Bone marrow (tissue), 2 donors: ENCODE measurements around the gene EEPD1.
"Not testable (repeated sequence)": the region's sequence is repeated elsewhere in the genome, so short reads cannot be mapped to it uniquely, and the experiment has no call there.

ENCODE experiments used
- DNase-seq, 2 donors: peaks; one replicate each; lab custom pipeline; 2025; lab: John Stamatoyannopoulos, UW

Gene EEPD1

GRCh38 chr7:36214608-36215456 lies 61.8 kb downstream of the EEPD1 start:
- no peak for DNase-seq

- no peak for DNase-seq
These were observed 62.4 kb downstream of the EEPD1 start for GRCh38 chr7:36215457-36215765.

GRCh38 chr7:36216063-36216684 lies 63.1 kb downstream of the EEPD1 start:
- no peak for DNase-seq

- DNase-seq: no peak
These were observed 64.3 kb downstream of the EEPD1 start for GRCh38 chr7:36217211-36217960.

DNA sequence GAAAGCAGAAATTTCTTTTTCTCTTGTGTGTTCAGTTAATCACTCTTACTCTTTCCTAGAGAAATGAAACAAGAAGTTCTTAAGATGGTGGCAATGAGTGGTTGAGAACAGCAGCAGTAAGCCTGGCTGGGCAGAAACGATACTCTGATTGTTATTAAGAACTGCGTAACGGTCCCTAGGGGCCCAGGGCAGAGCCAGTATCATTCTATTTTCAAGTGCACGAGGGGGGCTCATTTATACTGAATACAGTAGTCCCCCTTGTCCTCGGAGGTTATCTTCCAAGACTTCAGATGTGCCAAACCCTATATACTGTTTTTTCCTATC lies 64.9 kb downstream of the EEPD1 start:
- no peak for DNase-seq

- DNase-seq: no peak
These were observed 66.4 kb downstream of the EEPD1 start for GRCh38 chr7:36219429-36219828.

DNA sequence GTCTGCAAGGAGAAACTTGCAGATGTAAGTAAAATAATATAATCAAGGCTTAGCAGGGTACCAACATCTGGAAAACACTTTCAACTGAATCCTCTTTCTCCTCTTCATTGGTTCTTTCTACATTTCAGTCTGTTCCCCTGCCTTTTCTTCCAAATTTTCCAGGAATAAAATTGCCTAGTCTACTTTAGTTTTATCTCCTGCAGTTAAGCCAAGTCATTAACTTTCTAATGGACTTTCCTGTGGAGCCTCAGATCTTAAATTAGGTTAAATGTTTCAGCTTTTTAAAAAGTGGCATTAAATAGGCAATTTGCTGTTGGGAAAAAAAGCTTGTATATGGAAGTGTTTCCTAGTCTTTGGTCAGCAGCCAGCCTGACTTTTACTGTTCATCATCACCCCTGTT lies 70.8 kb downstream of the EEPD1 start:
- no peak for DNase-seq

- DNase-seq: no peak
These were observed 72.1 kb downstream of the EEPD1 start for GRCh38 chr7:36224934-36225858.

- no peak for DNase-seq
These were observed 73.1 kb downstream of the EEPD1 start for GRCh38 chr7:36226151-36226550.

DNA sequence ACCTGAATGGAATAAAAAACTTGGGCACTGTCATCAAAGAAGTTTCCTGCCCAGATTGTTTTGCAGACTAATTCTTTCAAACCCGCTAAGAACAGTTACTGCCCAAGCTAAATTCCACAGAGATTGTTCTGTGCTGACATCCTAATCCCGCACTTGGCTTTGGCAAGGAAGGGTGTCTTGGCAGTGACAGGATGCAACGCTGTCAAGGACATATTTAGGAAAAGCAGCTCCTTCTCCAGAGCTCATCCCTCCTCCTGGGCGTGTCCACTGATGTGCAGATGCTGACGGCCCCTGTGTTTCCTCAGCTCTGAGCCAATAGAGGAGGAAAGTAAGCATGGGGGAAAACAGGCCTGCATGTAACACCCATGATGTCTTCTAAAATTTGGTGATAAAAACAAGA lies 74.2 kb downstream of the EEPD1 start:
- no peak for DNase-seq

GRCh38 chr7:36228039-36228438 lies 75.0 kb downstream of the EEPD1 start:
- DNase-seq: no peak

DNA sequence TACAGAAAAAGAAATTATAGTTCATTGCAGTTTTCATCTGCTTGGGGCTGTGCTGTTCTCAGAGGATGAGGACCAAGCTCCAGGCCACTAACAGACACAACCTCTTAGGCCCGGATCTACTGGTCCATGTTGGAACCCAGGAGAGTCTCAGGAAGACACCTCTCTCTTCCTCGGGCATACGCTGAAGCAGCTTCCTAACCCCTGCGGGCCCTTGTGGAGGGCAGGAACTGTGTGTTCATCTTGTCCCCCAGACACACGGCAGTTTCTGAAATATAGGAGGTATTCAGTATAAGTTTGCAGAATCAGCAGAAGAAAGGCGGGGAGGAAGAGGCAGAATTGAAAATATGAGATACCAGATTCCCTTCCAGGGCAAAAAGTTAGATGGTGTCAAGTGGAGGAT lies 78.4 kb downstream of the EEPD1 start:
- DNase-seq: no peak

DNA sequence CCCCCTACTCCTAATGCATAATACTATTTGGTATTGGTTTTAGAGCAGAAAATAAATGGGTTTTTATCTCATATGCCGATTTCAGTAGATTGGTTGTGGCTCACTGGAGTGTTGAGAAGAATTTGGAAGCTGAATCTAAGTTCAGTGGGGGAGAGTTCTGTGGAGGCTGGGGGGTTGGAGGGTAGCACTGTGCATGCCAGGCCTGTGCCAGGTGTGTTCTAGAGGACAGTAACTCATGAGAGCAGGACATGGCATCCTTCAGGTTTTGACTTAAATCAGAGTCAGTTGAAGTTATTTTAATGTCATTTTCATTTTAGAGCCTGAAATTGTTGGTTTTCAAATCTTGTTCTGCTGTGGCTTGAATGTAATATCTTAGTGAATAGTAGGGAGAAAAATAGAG lies 79.5 kb downstream of the EEPD1 start:
- DNase-seq: no peak

DNA sequence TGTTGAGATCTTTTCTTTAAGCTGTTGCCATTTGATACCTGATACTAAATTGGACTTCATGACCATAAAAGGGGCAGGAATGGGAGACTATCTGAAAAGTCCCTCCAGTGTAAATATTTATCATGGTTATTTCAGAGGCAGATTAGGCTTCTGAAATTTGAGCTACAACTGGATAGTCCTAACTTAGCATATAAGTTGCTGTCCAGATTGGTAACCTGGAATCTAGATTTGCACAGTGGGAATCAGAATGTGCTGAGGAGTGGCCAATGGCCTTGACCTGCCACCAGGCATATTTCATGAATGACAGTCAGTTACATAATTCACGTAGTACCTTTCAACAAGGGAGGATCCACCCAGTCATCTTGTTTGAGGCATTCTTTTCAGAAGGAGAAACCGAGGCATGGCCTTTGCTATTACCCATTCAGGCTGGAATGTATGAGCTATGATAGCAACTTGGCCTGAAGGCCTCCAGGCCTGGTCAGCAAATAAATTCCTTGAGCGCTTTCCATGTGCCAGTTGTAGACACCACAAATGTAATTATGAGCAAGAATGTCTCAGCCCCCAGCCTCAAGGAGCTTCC lies 80.0 kb downstream of the EEPD1 start:
- no peak for DNase-seq

GRCh38 chr7:36236073-36236472 lies 83.0 kb downstream of the EEPD1 start:
- no peak for DNase-seq

DNA sequence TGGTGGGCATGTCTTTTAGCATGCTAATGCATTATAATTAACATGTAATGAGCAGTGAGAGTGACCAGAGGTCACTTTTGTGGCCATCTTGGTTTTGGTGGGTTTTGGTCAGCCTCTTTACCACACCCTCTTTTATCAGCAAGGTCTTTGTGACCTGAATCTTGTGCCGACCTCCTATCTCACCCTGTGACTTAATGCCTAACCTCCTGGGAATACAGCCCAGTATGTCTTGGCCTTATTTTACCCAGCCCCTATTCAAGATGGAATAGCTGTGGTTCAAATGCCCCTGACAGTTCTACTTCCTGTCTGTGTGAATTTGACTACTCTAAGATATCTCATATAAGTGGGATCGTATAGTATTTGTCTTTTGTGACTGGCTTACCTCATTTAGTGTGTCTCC lies 85.1 kb downstream of the EEPD1 start:
- DNase-seq: no peak

- DNase-seq: not testable (repeated sequence)
These were observed 90.3 kb downstream of the EEPD1 start for GRCh38 chr7:36243356-36243755.

DNA sequence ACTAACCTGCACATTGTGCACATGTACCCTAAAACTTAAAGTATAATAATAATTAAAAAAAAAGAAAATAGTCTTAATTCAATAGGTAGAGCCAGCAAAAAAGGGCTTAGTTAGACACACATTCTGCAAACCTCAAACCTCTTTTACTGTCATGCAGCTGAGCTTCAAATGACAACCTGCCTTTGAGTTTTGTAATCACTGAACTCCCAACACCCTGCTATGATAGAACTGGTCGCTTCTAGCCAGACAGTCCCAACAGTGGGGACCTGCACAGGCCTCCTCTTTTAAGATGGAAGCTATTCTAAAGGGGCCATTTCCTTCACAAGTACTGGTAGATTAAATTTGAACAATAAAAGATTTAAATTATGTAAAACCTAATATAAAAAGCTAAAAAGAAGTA lies 90.9 kb downstream of the EEPD1 start:
- DNase-seq: not testable (repeated sequence)

DNA sequence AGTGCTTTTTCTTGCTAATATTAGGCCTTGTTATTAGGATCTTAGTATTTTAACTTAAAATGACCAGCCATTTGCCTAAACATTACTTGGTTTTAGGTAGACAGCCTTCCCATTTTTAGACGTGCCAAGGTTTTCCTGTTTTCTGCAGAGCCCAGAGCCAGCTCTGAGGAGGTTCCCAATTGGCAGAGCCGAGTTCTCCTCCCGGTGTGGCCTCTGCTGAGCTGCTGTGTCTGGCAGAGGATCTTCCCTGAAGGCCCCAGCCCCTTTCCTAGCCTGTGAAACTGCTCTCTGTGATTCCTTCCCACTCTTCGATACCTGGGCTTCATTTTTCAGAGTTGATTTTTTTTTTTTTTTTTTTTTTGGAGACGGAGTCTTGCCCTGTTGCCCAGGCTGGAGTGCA lies 91.4 kb downstream of the EEPD1 start:
- no peak for DNase-seq

GRCh38 chr7:36245684-36246299 lies 92.7 kb downstream of the EEPD1 start:
- DNase-seq: no peak

DNA sequence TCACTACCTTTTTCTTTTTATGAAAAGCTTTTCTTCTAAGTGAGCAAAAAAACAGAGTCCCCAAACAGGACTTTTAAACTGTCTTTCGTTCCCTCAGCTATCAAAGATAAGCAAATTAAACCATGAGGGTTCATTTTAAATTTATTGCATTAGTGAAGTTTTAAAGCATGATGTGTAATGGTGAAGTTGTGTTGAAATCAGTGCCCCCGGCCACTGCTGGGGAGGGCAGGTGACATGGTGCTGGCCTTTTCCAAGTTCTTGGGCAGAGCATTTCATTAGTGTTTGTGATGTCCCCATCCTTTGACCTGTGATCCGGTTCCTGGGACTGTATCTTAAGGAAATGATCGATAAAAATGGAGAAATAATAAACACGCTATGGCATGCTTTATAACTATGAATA lies 96.0 kb downstream of the EEPD1 start:
- DNase-seq: no peak
